Myocyte (in vitro differentiated cells): ENCODE results near the gene SIK3. TPM values are rescaled to one million over a fixed set of nuclear protein-coding genes. Genes with fewer than 3 reads are reported as not detected.
"Not testable (repeated sequence)": the region's sequence is repeated elsewhere in the genome, so short reads cannot be mapped to it uniquely, and the experiment has no call there.

ENCODE experiments used
- DNase-seq: peaks from one replicate; pipeline ENCODE4 v3.0.0-alpha.2; 2012; ENCODE audit warnings: low read depth
- total RNA-seq: library from RNA; depleted of rRNA; stranded (reverse); fragments of >200 nt; gene quantifications from 2 replicates; pipeline ENCODE4 v1.2.3, GENCODE V29; 2014

SIK3 gene
- total RNA-seq, 1 donor from 2014 or later = 19.7 TPM

DNA sequence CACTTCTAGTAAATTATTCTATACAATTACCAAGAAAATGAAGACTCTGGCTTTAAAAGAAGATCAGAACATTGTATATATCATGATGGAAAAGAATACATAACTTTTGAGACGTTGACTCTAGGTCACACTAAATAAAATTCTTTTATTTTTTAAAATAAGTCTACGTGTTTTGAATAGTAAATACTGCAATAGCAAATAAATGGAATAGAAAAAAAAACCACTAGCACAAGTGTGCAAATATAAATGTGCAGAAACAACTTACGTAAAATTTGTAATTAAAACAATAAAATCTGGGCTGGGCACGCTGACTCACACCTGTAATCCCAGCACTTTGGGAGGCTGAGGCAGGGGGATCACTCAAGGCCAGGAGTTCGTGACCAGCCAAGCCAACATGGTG, 17.9 kb downstream of the SIK3 start:
- DNase-seq = no peak

DNA sequence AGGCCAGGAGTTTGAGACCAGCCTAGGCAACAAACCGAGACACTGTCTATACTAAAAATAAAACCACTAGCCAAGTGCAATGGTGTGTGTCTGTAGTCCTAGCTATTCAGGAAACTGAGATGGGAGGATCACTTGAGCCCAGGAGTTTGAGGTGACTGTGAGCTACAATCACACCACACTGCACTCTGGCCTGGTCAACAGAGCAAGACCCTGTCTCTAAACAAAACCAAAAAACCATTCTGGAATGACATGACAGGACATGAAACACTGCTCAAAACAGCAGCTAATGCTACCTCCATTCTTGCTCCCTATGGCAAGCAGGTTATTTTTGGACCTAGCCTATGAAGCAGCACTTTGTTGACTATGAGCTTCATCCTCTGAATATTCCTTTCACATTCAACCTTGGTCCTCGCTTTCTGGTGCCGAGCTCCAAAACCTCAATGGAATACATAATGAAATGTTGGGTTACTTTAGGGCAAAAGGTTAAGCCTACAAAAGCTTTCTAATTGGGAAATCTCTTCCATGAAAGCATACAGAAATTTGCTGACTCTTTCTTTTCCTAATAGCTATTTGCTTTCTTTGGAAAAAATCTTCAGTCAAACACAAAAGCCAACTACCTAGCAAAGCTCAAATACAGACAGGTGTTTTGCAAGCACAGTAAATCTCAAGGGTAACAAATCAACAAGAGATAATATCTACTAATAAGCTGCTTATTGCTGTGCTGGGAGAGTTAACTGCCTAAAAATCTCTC, 21.1 kb downstream of the SIK3 start:
- DNase-seq = peak; percentile 18

DNA sequence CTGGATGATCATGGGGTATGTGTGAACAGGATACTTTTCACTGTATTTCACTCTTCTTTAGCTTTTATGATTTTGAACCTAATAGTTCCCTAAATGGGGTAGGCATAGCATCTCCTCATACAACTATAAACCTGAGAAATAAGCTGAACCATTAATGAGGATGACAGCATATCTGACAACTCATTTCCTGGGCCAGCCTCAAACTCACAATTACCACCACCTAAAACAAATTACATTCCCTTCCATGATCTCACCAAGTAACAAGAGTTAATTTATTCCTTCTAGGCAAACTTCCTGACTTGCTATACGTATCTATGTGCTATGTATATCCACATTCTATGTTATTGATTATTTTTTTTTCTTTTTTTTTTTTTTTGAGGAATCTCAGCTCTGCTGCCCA, 23.0 kb downstream of the SIK3 start:
- no peak for DNase-seq

DNA sequence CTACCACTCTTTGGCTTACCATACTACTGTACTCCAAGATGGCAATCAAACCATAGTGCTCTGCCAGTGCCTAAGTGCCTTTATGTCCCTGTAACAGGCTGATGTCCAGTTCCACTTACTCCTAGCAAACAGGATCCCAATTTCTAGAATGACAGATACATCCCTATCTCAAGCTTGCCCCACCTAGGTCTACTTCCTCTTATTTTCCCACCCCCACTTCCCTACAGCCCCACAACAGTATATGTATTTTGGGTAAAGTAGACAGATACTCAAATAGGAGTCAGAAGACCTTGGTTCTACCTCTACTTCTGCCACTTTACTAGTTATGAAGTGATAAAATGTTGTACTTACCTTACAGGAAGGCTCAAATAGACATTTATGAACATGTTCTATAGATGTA, 24.1 kb downstream of the SIK3 start:
- DNase-seq = no peak

DNA sequence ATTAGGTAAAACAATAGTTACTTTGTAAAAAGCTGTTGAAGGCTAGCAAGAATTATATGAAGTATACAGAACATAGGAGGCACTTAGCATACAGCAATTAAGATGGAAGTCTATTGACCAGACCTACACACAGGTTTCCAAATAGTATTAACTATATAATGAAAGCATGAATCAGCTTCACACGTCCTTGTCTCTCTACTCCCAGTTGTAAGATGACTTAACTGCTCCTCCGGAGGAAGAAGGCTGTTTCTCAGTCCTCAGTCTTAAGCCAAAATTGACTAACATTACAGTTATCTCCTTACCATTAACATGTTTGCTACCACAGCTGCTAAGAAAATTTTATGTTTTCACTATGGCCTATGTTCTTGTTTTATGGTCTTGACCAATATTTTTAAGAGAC, 24.7 kb downstream of the SIK3 start:
- DNase-seq = no peak

DNA sequence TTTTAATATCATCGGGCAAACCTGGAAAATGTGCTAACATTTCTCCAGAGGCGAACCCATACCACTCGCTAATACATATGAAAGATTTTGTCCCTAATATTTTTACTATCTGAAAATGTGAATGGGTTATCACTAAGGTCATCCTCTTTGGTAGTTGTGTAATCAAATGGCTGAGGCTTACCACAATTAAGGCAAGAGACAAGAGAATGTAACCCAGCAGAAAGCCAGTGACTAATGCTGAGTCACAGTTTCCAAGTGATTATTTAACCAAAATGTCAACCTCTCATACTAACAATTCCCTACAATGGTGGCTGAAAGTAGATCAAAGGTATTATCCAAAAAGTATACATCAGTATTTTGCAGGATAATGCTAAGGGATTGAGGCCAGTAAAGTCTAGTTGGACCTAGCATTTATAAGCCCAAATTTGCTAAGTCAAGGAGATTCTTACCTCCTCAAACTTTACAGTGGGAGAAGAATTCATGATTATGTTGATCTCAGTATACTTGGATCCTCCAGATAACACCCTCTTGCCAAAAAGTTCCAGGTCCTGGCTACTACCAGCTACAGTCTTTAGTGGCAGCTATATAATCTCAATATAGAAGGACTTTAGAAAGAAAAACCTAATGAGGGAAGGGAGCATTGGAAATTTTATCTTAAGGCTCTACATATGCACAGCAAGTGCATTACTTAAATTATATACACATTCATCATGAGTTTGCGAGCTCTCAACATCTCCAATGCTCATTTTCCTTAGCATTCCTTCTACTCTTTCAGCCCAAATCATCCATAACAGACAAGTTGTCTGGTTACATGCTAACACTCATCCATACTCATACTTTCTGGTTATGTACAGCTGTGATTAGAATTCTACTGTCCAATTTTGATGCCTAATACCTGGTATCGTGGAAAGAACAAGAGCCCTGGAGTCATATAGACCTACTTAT, 25.4 kb downstream of the SIK3 start:
- DNase-seq = peak; percentile 86

DNA sequence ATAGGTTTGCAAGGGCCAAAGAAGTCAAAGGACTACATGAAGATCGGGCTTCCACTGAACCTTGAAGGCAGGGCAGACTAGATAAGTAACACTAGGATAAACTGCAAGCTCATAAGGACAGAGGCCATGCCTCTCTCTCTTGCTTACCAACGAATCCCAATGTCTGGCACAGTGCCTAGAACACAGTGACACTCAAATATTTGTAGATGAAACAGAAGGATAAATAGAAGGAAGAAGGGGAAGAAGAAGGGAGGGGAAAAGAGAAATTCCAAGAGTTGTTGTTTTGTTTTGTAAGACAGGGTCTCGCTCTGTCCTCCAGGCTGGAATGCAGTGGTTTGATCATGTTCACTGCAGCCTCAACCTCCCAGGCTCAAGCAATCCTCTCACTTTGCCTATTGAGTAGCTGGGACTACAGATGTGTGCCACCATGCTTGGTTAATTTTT, 26.9 kb downstream of the SIK3 start:
- peak; percentile 69 for DNase-seq

DNA sequence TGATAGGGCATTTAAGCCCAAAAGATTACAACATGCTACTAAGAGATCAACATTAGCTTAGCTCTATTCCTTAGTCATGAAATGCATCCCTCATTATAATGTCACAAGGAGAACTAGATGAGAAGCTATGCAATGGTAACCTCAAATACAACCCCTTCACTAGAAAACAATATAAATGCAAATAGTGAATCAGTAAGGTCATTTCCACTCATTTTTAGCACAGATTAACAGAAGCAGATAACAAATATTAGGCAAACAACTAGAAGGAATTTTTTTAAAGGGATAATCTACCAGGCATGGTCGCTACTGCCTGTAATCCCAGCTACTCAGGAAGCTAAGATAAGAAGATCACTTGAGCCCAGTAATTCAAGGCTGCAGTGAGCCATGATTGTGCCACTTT, 28.2 kb downstream of the SIK3 start:
- DNase-seq = no peak

DNA sequence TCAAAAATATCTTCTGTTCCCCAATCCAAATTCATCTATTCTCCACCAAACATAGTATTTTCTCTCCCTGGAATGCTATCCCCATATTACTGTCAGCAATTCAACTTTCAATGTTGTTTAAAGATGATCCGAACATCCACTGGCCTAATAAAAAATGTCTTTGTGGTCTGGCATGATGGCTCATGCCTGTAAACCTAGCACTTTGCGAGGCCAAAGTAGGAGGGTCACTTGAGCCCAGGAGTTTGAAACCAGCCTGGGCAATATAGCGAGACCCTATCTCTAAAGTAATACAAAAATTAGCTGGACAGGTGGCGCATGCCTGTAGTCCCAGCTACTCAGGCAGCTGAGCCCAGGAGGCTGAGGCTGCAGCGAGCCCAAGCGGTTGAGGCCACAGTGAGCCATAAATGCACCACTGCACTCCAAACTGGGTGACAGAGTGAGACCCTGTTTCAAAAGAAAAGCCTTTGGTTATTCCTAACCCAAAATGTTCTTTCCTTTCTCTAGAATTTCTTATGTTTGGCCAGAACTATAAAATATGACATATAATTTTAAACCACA, 29.8 kb downstream of the SIK3 start:
- DNase-seq = no peak

DNA sequence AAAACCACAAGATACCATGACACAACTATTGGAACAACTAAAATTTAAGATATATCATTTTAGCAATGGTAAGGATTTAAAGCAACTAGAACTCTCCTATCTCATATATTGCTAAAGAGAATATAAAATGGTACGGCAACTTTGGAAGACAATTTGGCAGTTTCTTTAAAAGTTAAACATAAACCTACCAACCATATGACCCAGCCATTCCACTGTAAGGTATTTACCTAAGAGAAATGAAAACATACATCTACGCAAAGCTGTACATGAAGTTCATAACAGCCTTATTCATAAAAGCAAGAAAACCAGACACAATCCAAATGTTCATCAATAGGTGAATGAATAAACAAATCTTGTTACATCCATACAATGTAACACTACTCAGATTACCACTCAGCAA, 31.3 kb downstream of the SIK3 start:
- no peak for DNase-seq

DNA sequence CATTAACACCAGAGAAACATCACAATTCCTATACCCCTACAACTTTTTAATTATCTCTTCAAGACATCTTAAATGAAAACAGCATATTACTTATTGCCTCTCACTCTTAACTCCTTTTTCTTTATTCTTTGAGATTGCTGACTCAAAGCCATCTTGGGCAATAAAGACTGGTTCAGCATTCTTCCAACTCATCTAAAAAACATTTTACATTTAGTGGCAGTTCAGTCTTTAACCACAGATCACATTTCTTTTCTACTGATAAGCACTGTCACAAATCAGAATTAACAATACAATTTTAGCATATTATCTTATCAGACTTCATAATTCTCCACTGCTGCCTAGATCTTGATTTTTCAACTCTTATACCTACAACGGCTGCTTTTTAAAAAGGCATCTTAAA, 34.0 kb downstream of the SIK3 start:
- DNase-seq = no peak

DNA sequence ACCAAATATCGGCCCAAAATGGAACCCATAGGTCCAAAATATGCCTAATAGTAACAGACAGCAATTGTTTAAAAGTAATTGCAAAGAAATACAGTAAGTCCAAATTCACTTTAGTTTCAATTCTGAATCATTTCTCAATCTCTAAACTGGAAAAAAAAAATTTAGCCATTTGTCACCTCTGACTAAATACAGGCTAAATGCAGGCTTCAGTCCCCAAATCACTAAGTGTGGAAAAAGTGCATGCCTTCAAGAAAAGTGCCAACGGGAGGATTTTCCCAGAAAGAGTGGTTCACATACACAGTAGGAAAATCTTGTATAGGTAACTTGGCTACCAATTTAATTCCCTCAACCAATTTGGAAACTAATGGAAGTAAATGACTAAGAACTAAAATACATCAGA, 35.7 kb downstream of the SIK3 start:
- no peak for DNase-seq

DNA sequence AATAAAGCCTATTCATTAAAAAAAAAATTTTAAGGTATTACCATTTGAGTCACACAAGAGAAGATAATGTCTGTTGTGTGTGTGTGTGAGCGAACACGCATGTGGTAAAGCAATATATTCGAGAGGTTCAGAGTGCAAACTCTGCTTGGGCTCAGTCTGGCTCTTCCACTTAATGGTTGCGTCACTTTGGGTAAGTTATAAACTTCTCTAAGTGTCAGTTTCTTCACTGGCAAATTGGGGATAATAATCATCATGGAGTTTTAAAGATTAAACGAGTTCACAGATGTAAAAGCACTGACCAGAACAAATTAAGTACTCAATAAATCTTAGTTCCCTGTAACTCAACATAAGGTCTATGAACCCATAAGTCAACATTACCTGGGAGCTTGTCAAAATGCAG, 37.0 kb downstream of the SIK3 start:
- no peak for DNase-seq

DNA sequence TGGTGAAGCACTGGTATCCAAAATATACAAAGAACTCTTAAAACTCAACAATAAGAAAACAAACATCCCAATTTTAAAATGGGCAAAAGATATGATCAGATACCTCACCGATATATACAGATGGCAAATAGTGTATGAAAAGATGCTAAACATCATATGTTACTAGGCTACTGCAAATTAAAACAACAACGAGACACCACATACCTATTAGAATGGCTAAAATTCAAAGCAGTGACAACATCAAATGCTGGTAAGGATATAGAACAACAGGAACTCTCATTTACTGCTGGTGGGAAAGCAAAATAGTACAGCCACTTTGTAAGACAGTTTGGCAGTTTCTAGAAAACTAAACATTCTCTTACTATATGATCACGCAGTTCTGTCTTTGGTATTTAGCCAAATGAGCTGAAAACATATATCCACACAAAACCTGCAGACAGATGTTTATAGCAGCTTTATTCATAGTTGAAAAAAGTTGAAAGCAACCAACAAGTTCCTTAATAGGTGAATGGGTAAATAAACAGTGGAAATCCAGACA, 38.5 kb downstream of the SIK3 start:
- DNase-seq = no peak

DNA sequence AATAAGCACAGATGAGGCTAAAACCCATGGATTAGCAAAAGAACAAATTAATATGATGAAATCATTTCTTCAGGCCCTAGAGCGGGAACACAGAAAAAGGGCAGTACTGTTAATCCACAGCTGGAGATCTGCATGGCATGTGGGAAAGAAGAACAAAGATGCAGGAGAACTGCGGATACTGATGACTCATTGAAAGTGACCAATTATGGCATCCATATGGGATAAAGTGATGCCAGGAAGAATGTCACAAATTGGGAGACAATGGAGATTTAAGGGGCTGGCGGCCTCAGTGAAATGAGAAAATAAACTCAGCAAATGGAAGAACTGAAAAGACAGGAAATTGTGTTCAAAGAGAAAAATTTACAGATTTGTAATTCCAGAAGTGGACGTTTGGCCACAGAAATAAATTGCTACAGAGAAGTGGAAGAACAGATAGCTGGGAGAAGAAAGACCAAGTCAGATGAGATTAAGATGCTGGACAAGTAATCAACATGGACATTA, 39.4 kb downstream of the SIK3 start:
- DNase-seq = no peak

DNA sequence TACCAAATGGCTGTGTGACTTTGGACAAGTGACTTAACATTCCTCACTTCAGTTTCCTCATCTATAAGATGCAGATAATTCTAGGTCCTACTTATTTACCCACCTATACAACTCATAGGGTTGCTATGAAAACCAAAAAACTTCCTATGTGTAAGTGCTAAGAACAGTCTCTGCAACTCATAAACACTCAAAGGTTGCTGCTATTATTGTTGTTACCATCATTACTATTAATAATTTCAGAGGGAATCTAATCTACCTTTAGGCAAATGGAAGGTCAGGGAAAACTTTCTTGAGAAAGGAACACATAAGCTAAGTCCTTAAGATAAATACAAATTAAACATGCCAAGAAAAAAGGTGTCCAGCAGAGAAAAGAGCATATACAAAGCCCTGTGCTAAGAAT, 40.5 kb downstream of the SIK3 start:
- no peak for DNase-seq

DNA sequence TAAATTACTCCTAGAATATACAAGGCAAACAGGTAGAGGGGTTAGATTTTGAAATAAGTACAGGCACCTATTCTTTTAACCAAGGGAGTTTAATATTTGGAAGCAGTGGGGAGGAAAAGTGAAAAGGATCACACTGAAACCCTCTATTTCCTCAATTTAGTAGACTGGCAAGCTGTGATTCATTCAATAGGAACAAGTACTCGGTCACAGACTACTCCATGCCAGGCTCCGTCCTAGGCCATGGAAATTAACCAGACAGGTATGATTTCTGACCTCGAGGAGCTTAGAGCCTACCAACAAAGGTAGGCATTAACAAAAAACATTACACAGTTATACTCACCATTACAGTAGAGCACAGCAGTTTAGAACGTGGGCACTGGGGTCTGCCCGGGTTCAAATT, 40.9 kb downstream of the SIK3 start:
- no peak for DNase-seq

DNA sequence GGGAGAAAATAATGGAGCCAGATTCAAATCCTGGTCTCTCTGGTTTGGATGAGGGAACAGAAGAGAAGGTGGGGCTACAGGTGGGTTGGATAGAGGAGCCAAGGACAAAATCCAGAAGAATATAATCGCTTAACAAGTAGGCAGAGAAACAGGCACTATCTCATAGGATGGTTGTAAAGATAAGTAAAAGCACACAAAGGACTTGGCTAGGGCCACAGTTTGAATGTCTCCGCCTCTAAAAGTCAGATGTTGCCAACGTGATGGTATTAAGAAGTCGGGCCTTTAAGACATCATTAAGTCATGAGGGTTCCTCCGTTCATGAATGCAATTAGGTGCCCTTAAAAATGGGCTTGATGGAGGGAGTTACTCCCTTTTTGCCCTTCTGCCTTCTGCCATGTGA, 42.8 kb downstream of the SIK3 start:
- no peak for DNase-seq

DNA sequence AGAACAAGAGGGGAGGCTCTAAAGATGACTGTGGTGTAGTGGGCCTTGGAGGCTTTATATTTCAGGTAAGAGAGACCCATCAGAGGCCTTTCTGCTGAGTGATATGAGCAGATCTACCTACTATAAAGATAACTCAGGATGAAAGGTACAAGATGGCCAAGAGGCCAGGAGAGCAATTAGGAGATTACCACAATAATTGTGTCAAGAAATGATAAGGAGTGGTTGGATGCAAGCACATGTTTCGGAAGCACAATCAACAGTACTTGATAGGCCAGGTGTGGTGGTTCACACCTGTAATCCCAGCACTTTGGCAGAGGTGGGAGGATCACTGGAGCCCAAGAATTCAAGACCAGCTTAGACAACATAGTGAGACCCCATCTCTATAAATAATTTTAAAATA, 43.8 kb downstream of the SIK3 start:
- DNase-seq = no peak

DNA sequence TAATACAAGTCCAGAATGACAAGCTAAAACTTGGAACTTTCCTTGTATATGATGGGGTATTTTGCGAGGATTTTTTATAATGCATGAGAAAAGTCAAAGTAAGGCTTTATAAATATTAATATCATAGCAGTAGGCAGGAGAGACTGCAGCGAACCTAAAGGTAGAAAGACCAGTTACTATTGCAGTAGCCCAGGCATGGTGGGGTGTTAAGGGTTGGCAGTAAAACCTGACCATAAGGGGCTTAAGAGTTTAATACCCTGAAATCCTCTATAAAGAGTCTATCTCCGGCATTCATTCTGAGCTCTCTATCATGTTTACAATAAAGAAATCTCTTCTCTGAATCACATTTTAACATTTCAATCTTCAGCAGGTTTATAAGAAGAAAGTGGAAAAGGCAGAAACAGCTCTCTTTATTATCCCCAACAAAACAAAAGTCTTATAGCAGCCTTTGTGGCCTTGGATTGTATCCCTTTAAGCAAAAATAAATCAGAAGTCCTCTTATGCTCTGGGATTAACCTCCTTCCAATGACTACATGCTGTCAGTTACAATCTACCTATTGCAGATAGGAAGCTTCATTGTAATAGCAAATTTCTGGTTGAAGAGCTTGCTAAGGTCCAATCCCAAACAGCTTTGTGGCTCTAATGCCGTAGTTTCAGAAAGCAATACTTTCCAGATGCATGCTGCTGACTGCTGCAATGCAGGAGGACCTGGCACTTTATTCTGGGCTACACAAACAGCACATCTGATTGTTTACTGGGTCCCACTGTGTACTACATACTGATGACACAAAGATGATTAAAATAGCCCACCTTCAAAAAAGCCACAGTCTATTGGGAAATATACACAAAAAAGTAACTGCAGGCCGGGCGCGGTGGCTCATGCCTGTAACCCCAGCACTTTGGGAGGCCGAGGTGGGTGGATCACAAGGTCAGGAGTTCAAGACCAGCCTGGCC, 45.8 kb downstream of the SIK3 start:
- DNase-seq = no peak

DNA sequence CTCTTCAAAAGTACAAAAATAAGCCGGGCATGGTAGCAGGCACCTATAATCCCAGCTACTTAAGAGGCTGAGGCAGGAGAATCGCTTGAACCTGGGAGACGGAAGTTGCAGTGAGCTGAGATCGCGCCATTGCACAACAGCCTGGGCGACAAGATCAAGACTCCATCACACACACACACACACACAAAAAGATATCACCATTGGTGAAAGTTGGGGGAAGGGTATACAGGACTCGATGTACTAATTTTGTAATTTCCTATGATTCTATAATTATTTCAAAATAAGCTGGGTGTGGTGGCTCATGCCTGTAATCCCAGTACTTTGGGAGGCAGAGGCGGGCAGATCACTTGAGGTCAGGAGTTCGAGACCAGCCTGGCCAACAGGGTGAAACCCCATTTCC, 48.1 kb downstream of the SIK3 start:
- not testable (repeated sequence) for DNase-seq
